GM12891 (cell line): ENCODE measurements around the gene ZNF417.
"Not testable (repeated sequence)": the region's sequence is repeated elsewhere in the genome, so short reads cannot be mapped to it uniquely, and the experiment has no call there.

ENCODE experiments used
- DNase-seq: peaks from one replicate; pipeline ENCODE4 v3.0.0; 2011; ENCODE audit warnings: low spot score; ENCODE audit not compliant: insufficient read length
- FAIRE-seq: peaks from 2 replicates; lab custom pipeline; 2011; peaks lifted over from hg19 to GRCh38; lab: Jason Lieb, UNC
- PAX5 ChIP-seq: IDR thresholded peaks from 2 replicates; pipeline ENCODE4 v1.6.1; 2011; ENCODE audit warnings: low read length, moderate library complexity, mild to moderate bottlenecking; ENCODE audit not compliant: insufficient read depth, severe bottlenecking
- POLR2A ChIP-seq: IDR thresholded peaks from 2 replicates; pipeline ENCODE4 v1.6.1; 2011; ENCODE audit warnings: low read depth, low read length, control low read depth
- POLR2AphosphoS5 ChIP-seq: IDR thresholded peaks from 2 replicates; pipeline ENCODE4 v1.6.1; 2011; ENCODE audit warnings: low read depth, low read length, control low read depth
- POU2F2 ChIP-seq: IDR thresholded peaks from 2 replicates; pipeline ENCODE4 v1.6.1; 2011; ENCODE audit warnings: low read depth, mild to moderate bottlenecking, control low read depth, low read length, moderate library complexity
- SPI1 ChIP-seq: IDR thresholded peaks from 2 replicates; pipeline ENCODE4 v1.6.1; 2011; ENCODE audit warnings: low read depth, low read length, control low read depth
- TAF1 ChIP-seq: IDR thresholded peaks from 2 replicates; pipeline ENCODE4 v1.6.1; 2011; ENCODE audit warnings: low read depth, low read length, control low read depth

ZNF417 gene

DNA sequence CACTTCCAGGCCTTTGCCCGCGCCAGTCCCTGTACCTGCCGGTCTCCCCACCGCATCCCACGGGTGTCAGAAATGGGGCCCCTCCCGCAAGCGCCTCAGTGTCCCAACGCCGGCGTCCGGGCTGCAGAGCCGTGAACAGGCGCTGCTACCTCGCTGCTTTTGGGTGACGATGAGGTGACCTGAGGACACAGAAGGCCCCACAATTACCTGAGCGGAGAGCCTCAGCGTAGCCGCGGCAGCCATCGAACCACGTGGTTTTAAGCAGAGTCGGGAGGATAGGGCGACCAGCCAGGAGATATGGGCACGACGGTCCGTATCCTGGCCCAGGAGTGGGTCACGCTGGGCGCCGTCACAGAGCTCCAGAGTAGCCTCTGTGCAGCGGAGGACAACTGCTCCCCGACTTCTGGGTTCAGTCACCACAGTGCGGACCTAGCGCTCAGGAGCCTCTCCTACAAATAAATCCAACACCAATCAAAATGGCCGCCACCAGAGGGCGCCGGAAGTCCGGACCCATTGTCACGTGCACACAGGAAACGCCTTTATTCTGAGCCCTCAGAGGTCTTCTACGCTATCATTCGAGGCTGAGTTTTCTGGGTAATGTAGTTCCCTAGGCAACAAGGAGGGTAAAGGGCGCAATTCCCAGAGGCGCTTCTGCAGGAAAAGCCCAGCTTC, 27.7 kb downstream of the ZNF417 start, which contains the start of gene ZNF814:
Gene ZNF814, minus strand, starts transcription at position 478 of the 672 bp plus-strand sequence. Its CDS starts 235 bp downstream, at position 243.
- peak; percentile 93 for FAIRE-seq
- DNase-seq = peak; percentile 51

DNA sequence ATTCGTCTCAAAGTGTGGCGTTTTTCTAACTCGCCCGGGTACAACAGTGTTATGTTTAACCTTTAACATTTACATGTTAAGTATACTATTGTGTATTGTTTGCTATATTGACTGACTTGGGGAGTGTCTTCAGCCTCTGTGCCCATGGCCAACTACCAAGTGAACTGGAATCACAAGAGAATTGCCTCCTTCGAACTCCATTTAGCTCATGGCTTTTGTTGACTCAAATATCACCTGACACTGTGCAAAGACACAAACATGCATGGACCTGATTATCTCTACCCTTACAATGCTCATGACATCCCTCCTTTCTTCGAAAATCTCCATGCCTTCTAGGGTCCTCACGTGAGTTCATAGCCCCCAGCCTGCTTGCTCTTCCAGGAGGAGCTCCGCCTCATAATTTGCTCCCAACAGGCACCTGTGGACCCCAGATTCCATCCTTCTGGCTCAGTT, 28.3 kb downstream of the ZNF417 start:
- no peak for DNase-seq
- peak; percentile 83 for FAIRE-seq

More for the DNA sequence above, 27.7 kb downstream of the ZNF417 start, which contains the start of gene ZNF814:
- TF ChIP-seq POLR2AphosphoS5 (peak; percentile 69), SPI1 (no peak), TAF1 (peak; percentile 53), PAX5 (no peak), POLR2A (peak; percentile 80)

DNA sequence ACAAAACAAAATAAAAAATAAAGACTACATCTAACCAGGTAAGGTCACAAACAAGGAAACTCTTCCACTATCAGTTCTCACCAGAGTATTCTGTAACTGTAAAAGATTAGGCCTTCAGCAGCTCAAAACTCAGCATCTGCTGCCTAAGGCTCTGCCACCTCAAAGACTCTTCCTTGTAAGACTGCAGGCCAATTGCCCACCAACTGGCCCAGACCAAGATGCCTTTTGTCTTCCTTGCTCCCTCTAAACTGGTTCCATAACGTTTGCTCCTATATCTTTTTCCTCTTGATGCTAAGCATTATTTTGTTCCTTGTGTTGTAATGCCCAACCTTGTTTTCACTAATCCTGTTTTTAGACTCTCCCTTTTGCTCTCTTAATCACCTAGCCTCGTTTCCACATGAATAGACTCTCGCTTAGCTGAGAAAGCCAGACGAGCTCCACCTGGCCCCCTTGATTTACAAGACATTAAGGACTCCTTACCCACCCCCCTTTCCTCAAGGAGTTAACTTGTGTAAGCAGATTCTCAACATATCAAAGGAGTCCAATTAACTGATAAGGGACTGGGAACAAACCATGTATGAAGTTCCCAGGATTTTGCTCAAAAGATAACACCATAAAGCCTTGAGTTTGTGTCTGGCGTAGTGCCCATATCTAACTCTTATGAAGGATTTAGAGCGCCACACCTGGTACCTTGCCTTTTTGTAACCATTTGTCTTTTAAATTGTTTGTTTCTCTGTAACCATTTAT, 29.0 kb downstream of the ZNF417 start:
- no peak for DNase-seq
- FAIRE-seq = peak; percentile 54
- TF ChIP-seq POLR2AphosphoS5 (no peak), PAX5 (no peak), TAF1 (no peak), POU2F2 (no peak)

More for the DNA sequence above, 28.3 kb downstream of the ZNF417 start:
- no peak for TF ChIP-seq POLR2AphosphoS5
- no peak for TF ChIP-seq SPI1
- no peak for TF ChIP-seq TAF1

- TF ChIP-seq PAX5 (no peak), TAF1 (no peak), POU2F2 (no peak), SPI1 (no peak), POLR2AphosphoS5 (no peak), POLR2A (no peak)
- FAIRE-seq (no peak), DNase-seq (no peak)
Observed at GRCh38 chr19:57886046-57886445, 30.3 kb downstream of the ZNF417 start.

DNA sequence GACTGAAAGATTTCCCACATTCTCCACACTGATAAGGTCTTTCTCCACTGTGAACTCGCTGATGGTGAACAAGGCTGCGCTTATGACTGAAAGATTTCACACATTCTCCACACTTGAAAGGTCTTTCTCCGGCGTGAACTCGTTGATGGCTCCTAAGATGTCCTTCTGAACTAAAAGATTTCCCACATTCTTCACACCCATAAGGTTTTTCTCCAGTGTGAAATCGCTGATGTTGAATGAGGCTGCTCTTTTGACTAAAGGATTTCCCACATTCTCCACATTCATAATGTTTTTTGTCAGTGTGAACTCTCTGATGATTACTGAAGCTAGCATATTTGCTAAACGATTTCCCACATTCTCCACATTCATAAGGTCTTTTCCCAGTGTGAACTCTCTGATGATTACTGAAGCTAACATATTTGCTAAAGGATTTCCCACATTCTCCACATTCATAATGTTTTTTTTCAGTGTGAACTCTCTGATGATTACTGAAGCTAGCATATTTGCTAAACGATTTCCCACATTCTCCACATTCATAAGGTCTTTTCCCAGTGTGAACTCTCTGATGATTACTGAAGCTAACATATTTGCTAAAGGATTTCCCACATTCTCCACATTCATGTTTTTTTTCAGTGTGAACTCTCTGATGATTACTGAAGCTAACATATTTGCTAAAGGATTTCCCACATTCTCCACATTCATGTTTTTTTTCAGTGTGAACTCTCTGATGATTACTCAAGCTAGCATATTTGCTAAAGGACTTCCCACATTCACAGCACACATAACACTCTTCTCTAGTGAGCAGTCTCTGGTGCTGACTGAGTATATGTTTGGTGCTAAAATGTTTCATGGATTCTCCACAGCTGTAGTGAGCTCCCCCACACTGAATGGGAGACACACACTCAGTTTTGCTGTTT, 42.3 kb downstream of the ZNF417 start:
- FAIRE-seq, DNase-seq: not testable (repeated sequence)

DNA sequence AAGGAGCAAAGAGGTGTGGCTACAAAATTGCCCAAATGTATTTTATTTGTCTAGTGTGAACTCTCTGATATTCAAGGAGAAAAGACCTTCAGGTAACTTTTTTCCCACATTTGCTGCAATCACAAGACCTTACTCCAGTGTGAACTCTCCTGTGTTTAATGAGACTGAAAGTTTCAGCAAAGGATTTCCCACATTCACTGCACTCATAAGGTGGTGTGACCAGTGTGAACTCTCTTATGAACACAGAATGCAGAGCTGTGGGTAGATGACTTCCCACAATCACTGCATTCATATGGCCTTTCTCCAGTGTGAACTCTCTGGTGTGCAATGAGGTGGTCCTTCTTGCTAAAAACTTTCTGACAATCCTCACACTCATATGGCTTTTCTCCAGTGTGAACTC, 43.9 kb downstream of the ZNF417 start:
- DNase-seq = no peak
- 0 out of 2 replicates have a peak, but pooled peaks have one; percentile 9 for TF ChIP-seq POLR2AphosphoS5
- no peak for TF ChIP-seq SPI1
- no peak for TF ChIP-seq POU2F2
- no peak for FAIRE-seq

GRCh38 chr19:57870225-57870624, 46.2 kb downstream of the ZNF417 start:
- TF ChIP-seq POU2F2 (no peak), TAF1 (no peak), SPI1 (no peak), POLR2AphosphoS5 (no peak), PAX5 (no peak), POLR2A (no peak)
- DNase-seq (no peak), FAIRE-seq (no peak)

- FAIRE-seq, DNase-seq: not testable (repeated sequence)
- TF ChIP-seq POLR2A = 0 out of 2 replicates have a peak, but pooled peaks have one; percentile 9
Observed at GRCh38 chr19:57869655-57870054, 46.7 kb downstream of the ZNF417 start.

- FAIRE-seq = no peak
Observed at GRCh38 chr19:57867868-57868492, 48.4 kb downstream of the ZNF417 start.

More at GRCh38 chr19:57867868-57868492, 48.4 kb downstream of the ZNF417 start:
- TF ChIP-seq POLR2A (no peak), POU2F2 (peak; percentile 36; the same call in 1 of the 2 replicates), SPI1 (no peak), TAF1 (no peak), POLR2AphosphoS5 (peak; percentile 55; the same call in 1 of the 2 replicates), PAX5 (no peak)
- no peak for DNase-seq
